GM19099 (cell line): Measurements from ENCODE around the gene SASS6.

ENCODE experiments used
- POLR2A ChIP-seq: IDR thresholded peaks from 3 replicates; pipeline ENCODE4 v1.6.1; 2011; ENCODE audit warnings: low read depth; ENCODE audit not compliant: insufficient read length; ENCODE audit errors: extremely low read depth

Gene SASS6, protein sequence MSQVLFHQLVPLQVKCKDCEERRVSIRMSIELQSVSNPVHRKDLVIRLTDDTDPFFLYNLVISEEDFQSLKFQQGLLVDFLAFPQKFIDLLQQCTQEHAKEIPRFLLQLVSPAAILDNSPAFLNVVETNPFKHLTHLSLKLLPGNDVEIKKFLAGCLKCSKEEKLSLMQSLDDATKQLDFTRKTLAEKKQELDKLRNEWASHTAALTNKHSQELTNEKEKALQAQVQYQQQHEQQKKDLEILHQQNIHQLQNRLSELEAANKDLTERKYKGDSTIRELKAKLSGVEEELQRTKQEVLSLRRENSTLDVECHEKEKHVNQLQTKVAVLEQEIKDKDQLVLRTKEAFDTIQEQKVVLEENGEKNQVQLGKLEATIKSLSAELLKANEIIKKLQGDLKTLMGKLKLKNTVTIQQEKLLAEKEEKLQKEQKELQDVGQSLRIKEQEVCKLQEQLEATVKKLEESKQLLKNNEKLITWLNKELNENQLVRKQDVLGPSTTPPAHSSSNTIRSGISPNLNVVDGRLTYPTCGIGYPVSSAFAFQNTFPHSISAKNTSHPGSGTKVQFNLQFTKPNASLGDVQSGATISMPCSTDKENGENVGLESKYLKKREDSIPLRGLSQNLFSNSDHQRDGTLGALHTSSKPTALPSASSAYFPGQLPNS

DNA sequence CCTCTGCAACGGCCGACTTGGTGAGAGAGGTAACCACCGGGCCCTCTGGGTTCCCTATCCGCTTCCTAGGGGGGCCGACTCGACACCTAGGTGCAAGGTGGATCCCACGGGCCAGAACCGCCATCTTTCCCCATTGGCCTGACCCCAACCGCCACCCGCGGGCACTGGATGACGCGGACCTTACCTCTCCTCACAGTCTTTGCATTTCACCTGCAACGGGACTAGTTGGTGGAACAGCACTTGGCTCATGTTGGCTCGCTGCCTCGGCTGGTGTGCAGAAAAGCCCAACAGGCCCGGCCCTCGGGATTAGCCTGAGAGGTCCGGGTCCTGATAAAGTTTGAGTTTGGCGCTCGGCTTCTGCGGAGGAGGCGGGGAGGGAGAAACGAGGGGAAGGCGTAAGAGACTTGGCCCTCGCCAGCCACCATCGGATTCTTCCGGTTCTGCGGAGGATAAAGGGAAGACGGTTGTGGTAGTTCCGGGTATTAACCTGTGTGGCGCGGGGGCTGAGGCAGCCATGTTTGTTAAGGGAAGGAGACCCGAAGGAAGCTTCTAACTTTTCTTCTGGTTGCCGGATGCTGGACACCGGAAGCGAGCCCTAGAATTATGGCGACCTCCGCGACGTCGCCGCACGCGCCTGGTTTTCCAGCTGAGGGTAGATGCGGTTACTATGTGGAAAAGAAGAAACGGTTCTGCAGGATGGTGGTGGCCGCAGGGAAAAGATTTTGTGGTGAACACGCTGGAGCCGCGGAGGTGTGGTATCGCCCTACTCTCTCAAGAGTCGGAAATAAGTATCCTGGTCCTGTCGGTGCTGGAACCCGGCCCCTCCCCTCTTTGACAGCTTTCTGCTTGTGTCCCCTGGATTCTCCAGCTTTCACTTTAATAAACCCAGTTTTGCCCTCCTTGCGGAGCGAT is at the start of gene SASS6, which contains the start of gene TRMT13:
Gene SASS6 (minus strand): TSS at position 365 of the 912 bp plus-strand sequence. CDS start 116 bp downstream, at position 249.
Gene TRMT13 (plus strand): TSS at position 598 of the 912 bp plus-strand sequence. CDS start 6 bp downstream, at position 604.
- TF ChIP-seq POLR2A, result peak; percentile 79

DNA sequence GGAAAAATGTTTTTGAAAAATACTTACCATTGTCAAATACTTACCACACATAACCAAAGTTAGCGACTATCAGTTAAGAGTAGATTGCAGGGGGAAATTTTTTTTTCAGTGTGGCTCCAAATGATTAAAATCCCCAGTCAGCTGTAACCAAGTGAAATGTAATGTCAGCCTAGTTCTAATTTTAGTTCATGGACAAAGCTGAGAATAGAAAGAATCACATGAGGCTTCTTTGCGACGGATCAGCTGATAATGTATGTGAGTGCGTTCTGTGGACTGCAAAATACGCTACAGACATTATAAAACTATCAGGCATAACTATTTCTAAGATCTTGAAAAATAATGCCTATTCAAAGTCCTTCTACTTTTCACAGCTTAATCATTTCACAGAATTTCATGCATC is 45.4 kb upstream of the SASS6 start, which contains the start of gene LRRC39:
Gene LRRC39 (minus strand): TSS at position 166 of the 400 bp plus-strand sequence. CDS start 9,740 bp downstream, outside the sequence.
- no peak for TF ChIP-seq POLR2A

DNA sequence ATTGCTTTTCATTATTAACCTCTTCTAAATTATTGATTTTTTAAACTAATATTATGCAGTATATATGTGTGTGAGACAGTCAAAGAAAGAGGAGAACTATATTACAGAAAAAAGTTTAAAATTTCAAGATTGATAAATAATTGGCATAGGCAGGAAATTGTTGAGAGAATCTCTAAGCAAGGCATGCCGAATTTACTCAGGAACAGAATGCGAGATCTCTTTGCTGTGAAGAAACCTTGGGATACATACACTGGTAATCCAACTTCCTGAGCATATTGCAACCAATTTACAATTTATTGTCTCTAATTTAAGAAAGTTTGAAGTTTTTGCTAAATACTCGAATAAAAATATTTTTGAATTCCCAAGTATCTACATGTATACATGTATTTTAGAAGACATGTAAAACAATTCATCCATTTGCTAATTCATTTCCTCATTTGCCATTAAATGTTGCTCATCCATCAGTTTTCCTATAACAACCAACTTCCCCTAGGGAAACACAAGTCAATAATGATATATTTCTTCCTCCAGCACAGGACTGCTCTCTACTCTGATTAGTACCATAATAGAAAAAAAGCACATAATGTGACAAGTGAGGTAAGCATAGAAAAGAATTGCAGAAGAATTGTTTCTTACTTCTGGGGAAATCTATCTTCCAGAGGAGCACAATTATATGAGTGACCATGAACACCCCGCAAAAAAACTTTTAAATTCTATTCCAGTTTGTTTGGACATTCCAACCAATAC is 44.7 kb upstream of the SASS6 start:
- TF ChIP-seq POLR2A, result no peak

DNA sequence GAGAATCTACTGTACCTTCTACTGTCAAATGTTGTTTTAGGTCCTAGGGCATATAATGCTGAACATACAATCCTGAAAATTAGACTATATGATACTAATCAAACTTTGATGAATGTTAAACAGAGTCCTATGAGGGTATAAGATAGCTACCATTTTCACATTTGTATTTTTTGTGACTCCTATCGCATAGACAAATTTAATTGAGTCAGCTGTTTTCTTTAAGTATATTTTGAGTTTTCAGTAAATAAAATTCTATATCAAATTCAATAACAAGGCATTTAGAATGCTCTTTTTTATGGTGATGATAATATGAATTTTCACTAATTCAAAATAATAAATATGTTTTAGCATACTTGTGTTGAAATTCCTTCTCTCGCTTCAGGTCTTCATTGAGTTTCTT is 35.3 kb upstream of the SASS6 start:
- TF ChIP-seq POLR2A, result no peak

DNA sequence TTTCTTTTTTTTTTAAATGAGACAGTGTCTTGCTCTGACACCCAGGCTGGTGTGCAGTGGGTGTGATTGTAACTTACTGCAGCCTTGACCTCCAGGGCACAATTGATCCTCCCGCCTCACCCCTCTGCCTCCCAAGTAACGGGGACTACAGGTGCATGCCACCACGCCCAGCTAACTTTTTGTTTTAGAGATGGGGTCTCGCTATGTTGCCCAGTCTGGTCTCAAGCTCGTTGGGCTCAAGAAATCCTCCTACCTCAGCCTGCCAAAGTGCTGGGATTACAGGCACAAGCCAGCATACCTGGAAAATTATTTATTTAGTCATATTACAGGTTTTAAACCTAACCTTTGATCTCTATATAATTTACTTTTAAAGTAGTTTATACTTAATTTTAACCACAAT is 32.0 kb upstream of the SASS6 start:
- no peak for TF ChIP-seq POLR2A

DNA sequence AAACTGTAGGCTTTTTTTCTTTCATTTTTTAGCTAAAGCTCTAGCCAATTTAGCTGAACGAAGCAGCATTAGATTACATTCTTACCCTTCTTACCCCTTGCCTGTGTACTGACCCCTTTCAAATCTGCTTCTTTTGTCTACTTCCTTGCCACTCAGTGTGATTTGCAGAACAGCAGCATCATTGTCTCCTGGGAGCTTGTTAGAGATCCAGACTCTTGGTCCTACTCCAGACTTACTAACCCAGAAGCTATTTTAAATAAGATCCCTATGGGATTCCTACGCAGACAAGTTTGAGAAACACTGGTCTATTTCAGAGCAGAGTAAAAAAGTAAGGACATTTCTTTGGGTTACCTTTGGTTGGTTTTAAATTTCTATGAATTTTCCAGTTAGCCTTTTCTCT is 31.5 kb upstream of the SASS6 start:
- no peak for TF ChIP-seq POLR2A

DNA sequence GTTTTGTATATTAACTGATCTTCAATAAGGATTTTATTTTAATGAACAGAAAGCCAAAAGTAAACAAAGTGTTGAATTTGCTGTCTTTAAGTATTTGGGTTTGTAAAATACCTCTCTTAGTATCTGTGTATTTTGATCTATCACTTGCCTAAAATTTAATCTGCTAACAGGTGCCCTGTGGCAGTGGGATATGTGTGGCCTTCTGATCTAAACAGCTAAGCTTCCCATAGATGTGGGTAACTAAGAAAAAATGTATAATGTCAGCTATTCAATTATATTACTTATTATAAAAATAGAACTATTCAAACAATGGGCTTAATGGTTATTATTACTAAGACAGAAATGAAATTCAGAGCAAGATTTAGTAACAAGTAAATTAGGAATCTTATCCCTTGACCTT is 30.2 kb upstream of the SASS6 start:
- no peak for TF ChIP-seq POLR2A

DNA sequence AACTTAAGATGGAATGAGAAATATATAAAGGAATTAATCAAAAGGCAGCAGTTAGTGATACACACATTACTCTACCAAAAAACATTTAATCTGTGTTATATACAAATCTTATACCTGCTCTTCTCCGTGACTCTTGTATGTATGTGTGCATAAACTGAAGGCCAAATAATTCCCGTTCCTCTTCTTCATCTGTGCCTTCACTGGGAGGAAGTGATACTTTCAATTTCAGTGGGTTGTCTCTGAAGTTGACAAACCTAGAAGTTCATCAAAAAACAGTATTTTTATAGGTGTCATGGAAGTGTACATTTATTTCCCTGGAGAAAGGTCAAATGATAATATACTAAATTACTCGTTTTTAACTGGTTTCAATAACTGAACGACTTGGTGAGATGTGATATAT is 19.5 kb upstream of the SASS6 start:
- no peak for TF ChIP-seq POLR2A

DNA sequence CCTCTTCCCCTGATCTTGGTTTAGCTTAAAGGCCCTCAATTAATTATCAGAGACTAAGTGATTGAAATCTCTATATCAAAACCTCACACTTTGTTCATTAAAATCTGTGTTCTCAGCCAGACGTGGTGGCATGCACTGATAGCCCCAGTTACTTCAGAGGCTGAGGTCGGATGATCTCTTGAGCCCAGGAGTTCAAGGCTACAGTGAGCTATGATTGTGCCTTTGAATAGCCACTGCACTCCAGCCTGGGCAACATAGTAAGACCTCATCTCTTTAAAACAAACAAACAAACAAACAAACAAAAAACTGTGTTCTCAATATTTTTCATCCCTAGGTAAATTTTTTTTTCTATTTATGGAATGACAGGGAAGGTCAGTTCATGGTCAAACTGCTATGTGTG is 18.9 kb upstream of the SASS6 start:
- no peak for TF ChIP-seq POLR2A

DNA sequence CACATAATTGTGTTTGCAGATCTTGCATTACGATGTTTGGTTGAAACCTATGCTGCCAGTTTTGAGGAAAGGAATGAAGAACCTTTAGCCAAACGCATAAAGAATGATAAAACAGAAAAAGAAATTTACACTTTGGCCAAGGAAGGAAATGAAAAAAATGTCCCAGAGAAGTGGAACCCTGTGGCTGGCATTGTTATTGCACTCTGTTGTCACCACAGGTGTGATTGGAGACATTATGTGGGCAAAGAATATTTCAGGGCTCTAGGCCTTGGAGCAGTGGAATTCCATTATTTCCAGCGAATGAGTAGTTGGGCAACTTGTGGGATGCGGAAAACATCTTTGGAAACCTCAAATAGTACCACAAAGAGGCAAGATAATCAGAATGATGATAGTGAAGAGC is 15.1 kb upstream of the SASS6 start:
- TF ChIP-seq POLR2A, result no peak

DNA sequence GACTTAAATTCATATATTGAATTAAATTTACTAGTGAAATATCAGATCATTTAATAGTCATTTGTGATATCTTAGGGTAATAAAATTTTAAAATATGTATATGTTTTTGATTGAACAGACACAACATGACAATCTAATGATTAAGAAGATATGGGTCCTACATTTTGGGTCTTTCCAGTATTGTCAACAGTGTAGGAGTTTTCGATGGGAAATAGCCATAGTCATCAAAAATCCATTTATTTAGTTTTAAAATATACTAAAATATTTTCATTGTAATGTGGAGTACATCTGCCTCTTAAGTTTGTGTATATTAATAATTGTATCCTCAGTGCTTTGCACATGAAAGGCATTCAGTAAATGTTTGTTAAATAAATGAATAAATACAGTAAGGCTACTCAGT is 14.2 kb upstream of the SASS6 start:
- TF ChIP-seq POLR2A, result no peak

DNA sequence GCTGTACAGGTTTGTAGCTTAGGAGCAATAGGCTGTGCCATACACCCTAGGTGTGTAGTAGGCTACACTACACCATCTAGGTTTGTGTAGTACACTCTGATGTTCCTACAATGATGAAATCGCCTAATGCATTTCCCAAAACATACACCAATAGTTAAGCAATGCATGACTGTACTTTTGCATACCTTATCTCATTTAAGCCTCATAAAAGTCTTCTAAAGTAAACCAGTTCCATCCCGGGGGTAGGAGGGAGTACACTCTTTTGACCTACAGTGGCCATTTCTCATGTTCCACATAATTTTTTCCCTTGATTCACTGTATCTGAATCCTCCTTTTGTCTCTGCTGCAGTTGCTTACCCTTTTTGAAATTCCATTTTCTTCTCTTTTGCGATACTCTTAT is 12.4 kb upstream of the SASS6 start:
- TF ChIP-seq POLR2A, result no peak

DNA sequence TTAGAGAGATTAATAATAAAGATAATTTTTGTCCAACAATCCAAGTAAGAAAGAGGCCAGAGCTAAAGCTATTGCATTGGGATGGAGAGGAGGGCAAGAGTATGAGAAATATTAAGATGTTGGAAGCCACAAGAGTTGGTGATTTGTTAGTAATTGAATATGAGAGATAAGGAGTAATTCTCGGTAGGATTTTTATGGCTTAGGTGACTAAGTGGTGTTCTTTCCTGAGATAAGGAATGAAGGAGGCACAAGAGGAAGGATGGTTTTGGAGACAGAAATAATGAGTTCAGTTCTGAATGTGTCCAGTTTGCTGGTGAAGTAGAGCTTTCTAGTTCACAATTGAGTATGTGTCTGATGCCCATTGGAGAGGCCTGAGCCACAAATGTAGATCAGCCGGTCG is 9.6 kb upstream of the SASS6 start:
- TF ChIP-seq POLR2A, result no peak

DNA sequence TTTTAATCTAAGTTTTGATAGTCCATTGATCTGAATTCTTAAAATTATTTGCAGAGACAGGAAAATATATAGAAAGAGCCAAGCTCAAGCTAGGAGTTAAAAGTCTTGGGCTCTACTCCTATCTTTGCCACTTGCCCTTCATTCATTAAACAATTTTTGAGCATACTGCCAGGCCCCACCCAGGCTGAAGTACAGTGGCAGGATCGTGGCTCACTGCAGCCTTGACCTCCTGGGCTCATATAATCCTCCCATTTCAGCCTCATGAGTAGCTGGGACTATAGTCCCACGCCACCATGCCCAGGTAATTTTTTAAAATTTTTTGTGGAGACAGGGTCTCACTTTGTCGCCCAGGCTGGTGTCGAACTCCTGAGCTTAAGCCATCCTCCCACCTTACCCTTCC is 8.5 kb upstream of the SASS6 start:
- TF ChIP-seq POLR2A, result no peak
